ENCODE measurements around the gene DPEP2. TPM values are rescaled to one million over a fixed set of nuclear protein-coding genes. Genes with fewer than 3 reads are reported as not detected.
A peak's percentile ranks its signal among the peaks of the same experiment; 100 is the strongest.
"Not testable (repeated sequence)": the region's sequence is repeated elsewhere in the genome, so short reads cannot be mapped to it uniquely, and the experiment has no call there.

Gene DPEP2
- total RNA-seq, 1 experiment from 2014 or later, result not detected

GRCh38 chr16:67954421-67955196, 44.7 kb downstream of the DPEP2 start:
- DNase-seq (ENCODE audit: low read depth), result no peak

GRCh38 chr16:67953641-67954375, 45.5 kb downstream of the DPEP2 start:
- DNase-seq (ENCODE audit: low read depth), result no peak

DNA sequence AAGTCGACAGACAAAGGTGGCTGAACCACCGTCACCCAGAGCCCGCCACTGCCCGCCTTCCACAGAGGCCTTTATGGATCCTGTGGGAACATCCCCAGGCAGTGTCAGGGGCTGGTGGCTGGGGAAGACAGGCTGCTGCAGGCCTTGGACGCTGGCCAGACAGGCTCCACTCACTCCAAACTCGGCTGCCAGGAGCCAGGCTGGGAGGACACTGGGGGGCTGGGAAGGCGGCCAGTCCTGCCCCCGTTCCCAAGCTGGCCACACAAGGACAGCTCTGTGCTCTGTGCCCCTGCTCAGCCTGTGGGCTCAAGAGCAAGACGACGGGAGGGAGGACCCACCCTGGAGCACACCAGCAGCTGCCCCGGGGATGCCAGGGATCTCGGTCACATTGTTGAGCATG, 47.8 kb downstream of the DPEP2 start:
- DNase-seq (ENCODE audit: low read depth), result no peak

GRCh38 chr16:67950335-67950843, 48.9 kb downstream of the DPEP2 start:
- no peak for DNase-seq (ENCODE audit: low read depth)

- DNase-seq (ENCODE audit: low read depth), result no peak
Observed at GRCh38 chr16:67949645-67950044, 49.6 kb downstream of the DPEP2 start.

GRCh38 chr16:67948015-67948414, 51.3 kb downstream of the DPEP2 start:
- DNase-seq (ENCODE audit: low read depth), result no peak

DNA sequence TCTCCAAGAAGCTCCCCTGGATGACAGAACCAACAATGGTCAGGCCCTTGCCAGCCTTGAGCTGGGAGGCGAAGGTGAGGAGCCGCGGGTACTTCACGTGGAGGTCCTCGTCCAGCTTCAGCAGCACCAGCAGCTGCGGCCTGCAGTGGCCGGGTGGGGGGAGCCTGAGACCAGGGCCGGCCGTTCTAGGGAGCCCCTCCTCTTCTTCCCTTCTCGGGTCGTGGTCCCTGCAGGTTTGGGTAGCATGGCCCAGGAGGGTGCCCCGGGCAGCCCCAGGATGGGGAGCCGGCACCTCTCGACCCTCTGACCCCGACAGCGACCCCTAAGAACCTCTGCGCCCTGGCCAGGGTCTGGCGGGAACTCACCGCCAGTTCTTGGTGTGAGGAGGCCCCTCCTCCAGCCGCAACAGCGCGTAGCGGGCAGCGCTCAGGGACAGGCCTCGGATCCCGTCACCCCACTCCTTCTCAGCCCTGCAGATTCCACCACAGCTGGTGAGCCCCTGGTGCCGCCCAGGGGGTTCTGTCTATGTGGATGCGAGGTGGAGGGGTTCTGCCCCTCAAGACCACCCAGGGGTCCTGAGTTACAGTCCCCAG, 52.2 kb downstream of the DPEP2 start:
- no peak for DNase-seq (ENCODE audit: low read depth)

GRCh38 chr16:67946128-67946569, 53.1 kb downstream of the DPEP2 start:
- DNase-seq (ENCODE audit: low read depth), result no peak

DNA sequence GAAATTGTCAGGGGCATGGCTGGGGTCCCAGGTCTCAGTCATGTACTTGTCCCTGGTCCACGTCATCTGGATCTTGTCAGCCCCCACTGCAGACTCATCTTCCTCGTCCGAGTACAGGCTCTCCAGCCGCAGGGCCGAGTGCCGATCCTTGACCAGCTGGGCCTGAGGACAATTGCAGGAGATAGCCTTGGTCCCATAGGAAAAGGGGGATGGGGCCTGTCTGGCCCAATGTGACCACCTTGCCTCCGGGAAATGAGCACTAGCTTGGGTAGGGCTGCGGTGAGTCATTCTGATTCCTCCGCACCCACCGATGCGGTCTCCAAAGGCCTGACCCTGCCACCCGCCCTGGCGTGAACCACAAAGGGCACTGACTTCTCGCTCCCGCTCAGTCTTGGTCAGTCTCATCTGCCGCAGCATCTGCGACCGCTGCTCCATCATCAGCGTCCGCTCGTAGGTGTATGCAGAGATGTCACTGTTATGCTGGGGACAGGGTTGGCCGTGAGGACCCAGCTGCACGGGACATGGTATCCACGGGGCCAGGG, 53.8 kb downstream of the DPEP2 start:
- DNase-seq (ENCODE audit: low read depth), result peak; percentile 21

DNA sequence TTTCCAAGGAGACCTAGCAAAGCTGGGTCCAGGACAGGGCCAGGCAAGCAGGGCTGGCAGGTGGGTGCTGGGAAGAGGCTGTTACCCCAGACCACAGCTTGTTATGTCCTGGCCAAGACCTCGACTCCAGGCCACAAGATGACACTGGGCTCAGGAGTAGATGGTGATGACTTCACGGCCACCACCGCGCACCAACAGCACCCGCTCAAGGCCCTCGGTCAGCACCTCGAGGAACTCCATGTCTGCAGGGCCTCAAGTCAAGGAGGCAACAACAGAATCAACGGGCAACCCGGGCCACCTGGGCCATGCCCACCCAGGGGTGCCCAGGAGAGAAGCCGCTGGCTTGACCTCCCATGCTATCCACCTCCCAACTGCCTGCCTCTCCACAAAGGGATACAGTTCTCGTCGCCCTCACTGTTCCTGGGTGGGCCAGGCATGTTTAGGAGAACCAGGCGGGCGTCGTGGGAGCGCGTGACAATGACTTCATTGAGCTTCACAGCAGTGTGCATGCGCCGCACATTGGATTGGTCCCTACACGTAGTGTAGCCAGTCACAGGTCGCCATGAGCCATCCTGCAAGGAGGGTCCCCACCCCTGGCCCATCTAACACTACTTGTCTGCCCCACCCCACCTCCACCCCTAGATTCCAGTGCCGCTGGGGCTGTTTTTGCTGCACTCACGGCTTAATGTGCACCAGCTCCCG, 54.4 kb downstream of the DPEP2 start:
- no peak for DNase-seq (ENCODE audit: low read depth)

- DNase-seq (ENCODE audit: low read depth), result no peak
Observed at GRCh38 chr16:67943619-67944504, 55.4 kb downstream of the DPEP2 start, which contains the start of gene LCAT. LCAT (minus strand) TSS chr16:67944120; CDS start chr16:67944101, 19 bp downstream.

GRCh38 chr16:67943256-67943618, 56.0 kb downstream of the DPEP2 start:
- DNase-seq (ENCODE audit: low read depth), result no peak

GRCh38 chr16:67942510-67943255, 56.6 kb downstream of the DPEP2 start:
- DNase-seq (ENCODE audit: low read depth), result no peak

DNA sequence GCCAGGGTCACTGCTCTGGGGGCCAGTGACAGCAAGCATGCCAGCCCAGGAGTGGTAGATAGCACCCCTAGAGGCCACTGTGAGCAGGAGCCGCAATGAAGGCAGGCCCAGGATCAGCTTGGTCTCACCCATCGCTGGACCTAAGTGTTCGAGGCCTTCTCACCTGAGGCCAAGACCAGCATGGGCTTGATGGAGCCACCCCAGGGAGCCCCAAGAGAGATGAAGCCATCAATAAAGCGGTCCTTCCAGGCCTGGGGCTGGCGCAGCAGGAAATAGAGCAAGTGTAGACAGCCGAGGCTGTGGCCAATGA, 57.1 kb downstream of the DPEP2 start:
- DNase-seq (ENCODE audit: low read depth), result peak; percentile 31

DNA sequence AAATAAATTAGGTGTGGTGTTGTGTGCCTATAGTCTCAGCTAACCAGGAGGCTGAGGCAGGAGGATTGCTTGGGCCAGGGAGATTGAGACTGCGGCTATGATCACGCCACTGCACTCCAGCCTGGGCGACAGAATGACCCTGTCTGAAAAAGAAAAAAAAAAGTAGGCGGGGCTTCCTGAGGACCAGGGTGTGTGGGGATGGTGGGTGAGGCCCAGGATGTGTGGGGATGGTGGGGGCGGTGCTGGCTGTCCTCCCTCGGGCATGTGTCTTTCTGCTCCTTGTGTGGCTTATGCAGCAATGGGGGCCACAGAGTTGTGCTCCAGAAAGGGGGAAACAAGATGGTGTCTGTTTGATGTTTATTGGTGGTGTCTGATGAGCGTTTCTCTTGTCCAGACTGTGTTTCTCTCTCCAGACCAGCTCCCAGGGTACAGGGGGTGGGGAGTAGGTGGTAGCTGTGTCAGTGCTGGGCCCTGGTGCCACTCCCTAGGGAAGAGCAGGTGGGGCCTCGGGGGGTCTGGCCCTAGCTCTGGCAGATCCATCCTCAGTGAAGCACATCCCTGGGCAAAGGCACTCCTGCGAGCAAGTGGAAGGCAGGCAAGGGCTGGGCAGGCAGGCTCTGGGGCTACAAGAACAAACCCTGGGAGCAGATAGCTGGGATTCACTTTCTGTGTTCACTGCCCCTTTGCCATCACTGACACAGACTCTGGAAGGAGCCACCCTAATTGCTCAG, 57.6 kb downstream of the DPEP2 start:
- no peak for DNase-seq (ENCODE audit: low read depth)

DNA sequence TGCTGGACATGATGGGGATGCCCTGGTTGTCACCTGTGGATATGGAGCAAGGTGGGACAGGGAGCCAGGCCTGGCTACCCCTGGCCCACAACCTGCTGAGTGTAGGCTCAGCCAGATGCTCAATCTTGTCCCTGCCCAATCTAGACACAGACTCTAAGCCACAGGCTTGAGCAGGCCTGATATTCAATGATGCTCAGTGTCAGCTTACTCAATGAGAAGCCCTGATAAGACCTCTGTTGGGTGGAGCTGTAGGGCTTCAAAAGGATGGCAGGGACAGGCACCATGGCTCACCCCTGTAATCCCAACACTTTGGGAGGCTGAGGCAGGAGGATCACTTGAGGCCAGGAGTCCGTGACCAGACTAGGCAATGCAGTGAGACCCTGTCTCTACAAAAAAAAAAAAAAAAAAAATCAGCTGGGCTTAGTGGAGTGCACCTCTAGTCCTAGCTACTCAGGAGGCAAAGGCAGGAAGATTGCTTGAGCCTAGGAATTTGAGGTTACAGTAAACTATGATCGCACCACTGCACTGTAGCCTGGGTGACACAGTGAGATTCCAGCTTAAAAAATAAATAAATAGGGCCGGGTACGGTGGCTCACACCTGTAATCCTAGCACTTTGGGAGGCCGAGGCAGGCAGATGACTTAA, 58.7 kb downstream of the DPEP2 start:
- no peak for DNase-seq (ENCODE audit: low read depth)

- DNase-seq (ENCODE audit: low read depth), result no peak
Observed at GRCh38 chr16:67939507-67940445, 59.5 kb downstream of the DPEP2 start.

DNA sequence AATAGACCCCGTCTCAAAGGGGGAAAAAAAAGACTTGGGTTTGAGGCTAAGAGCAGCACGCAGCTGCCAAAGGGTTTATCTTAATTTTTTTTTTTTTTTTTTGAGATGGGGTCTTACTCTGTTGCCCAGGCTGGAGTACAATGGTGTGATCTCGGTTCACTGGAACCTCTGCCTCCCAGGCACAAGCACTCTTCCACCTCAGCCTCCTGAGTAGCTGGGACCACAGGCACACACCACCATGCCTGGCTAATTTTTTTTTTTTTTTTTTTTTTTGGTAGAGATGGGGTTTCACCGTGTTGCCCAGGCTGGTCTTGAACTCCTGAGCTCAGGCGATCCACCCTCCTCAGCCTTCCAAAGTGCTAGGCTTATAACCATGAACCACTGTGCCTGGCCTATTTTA, 61.6 kb downstream of the DPEP2 start:
- not testable (repeated sequence) for DNase-seq (ENCODE audit: low read depth)

Data from RPMI7951 (cell line).